GM18498 (cell line): Measurements from ENCODE around the gene KPTN.

Experiments
- ATAC-seq: cut with Tn5 transposase; IDR thresholded peaks from one replicate; pipeline ENCODE4 v1.9.1; 2021; ENCODE audit warnings: mild to moderate bottlenecking, moderate library complexity; ENCODE audit not compliant: unreplicated experiment

KPTN gene

DNA sequence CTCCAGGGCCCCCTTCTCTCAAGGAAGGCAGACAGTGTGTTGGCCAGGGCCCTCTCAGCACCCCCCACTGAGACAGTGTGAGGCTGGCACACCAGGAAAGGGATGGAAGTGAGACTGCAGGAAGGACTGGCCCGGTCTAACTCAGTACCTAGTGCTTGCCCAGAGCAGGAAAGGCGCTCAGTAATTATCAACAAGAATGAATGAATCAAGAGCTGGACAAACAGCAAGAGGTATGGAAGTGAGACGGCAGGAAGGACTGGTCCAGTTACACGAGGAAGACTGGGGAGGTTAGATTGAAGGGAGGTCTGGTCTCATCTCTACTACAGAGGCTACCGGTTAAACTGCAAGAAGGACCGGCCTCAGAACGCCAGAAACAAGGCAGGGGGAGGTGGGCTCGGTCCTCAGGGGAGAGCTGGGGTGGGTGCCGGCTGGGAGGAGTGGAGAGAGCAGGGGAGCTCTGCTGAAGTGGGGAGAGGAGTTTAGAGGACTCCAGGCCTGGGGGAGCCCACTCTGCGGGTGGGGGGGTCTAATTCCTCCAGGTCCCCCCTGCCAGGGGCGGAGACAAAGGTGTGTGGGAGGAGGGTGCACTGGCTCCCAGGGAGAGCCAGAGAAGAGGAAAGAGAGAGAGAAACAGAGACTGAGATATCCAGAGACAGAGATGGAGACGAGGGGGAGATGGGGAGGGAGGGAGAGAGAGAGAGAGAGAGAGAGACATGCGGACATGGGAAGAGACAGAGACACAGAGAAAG lies 13.4 kb downstream of the KPTN start:
- no peak for ATAC-seq

DNA sequence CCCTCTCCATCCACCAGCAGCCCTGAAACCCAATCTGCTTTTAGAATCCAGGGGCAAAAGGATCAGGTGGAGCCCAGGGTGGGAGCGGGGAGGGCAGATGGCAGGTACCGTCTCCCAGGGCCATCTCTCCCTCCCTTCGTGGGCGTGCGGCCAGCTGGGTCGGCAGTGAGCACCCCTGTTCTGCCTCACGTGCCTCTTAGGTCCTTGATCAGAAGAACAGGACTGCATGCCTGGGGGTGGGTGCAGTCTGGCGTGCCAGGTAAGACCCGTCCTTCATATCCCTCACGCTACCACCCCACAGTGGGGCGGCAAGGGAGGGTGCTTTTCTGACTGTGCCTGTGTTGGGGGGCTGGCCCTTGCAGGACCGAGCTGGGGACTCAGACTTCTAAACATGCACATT lies 14.3 kb downstream of the KPTN start:
- ATAC-seq: no peak

DNA sequence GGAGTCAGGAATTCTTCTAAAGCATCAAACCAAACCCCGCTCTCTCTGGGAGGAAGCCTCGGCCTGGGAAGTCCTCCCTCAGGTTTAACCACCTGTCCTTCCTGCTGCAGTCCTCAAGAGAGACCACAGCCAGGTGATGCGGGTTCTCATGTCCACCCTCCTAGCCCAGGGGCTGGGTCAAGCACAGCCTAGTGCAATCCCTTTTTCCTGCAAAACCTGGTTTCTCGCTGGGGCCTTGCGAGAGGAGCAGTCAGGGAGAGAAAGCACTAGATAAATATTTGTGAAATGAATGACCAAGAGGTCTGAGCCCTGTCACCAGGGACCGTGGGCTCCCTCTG lies 14.7 kb downstream of the KPTN start:
- no peak for ATAC-seq

DNA sequence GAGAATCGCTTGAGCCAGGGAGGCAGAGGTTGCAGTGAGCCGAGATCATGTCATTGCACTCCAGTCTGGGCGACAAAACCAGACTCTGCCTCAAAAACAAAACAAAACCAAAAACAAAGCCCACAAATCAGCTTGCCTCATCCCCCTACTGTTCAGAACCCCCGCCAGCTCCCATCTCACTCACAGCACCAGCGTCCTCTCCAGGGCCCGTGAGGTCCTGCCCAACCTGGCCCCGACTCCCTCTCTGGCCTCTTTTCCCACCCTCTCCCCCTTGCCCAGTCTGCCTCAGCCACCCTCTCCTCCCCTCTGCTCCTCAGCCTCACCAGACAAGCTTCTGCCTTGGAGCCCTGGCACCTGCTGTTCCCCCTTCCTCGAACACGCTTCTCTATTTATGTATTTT lies 16.1 kb downstream of the KPTN start:
- ATAC-seq: no peak

DNA sequence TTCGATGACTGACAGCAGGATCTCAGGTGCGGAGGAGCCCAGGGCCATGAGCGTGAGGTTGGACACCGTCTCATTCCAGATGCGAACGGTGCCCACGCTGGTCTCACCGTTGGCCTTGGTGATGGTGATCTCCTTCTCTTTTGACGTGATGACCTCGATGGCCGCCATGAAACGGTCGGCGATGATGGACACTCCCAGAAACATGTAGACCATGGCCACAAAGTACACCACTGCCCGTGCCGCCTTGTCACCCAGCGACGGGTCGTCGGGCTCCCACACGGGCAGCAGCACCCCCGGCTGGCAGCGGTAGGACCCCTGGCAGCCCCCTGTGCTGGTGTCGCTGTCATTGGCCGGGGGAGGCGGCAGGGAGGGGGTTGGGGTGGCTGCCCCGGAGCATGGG lies 18.1 kb downstream of the KPTN start:
- ATAC-seq: no peak

DNA sequence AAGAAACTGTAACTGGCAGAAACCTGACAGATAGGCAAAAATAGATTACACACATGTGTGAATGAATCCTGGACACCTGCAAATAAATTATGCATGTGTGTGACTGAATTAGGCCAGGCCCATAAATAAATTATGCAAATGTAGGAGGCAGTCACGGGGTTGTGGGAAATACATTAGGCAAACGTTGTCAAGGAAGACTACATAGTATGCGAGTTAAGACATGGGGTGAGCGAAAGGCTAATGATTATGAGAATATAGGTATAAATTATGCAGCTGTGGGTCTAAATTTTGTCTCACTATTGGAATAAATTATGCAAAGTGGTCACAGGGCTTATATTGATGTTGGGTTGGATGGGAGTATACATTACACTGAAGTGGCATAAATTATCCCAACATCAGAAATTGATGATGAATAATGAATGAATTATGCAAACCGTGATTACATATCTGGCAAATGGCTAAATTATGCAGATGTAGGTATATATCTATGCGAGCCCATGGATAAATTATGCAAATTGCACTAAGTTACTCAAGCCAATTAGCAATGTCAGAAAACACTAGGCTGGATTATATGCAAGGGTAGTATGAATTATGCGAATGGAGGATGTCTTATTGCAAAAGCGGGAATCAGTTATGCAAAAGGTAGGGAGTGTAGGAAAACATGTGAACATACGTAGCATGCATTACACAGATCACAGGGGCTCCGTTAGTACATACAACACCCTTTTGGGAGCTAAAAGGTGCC lies 19.2 kb downstream of the KPTN start:
- ATAC-seq: no peak

DNA sequence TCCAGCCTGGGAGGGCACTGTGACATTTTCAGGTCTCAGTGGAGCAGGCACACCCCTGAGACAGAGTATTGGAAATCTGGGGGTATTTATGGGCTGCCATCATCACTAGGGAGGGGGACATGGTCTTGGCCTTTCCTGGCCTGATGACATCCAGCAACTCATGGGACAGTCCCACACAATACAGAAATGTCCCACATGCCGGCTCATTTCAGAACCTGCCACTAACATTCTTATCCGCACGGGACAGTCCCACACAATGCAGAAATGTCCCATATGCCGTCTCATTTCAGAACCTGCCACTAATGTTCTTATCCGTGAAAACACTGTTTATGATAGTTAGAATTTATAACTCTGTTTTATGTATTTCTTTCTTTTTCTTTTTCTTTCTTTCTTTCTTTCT lies 22.1 kb downstream of the KPTN start:
- no peak for ATAC-seq

- ATAC-seq: no peak
These were observed 24.5 kb downstream of the KPTN start for GRCh38 chr19:47459477-47459876.

DNA sequence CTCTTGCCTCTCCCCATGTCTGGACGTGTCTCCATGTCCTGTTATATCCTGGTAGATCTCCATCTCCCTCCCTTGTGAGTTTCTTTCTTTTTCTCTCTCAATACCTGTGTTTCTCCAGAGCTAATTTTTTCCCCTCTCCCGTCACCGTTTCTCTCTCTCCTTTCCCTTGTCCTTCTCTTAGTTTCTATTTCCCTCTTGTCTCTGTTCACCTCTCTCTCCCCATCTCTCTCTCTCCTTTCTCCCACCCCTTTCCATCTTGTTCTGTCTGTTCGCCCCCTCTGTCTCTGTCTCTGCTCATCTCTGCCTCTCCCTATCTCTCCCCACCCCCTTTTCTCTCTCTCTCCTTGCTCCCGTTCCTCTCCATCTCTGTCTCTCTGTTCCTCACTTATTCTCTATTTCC lies 25.3 kb downstream of the KPTN start:
- ATAC-seq: no peak

GRCh38 chr19:47456721-47457474 lies 27.1 kb downstream of the KPTN start:
- no peak for ATAC-seq

DNA sequence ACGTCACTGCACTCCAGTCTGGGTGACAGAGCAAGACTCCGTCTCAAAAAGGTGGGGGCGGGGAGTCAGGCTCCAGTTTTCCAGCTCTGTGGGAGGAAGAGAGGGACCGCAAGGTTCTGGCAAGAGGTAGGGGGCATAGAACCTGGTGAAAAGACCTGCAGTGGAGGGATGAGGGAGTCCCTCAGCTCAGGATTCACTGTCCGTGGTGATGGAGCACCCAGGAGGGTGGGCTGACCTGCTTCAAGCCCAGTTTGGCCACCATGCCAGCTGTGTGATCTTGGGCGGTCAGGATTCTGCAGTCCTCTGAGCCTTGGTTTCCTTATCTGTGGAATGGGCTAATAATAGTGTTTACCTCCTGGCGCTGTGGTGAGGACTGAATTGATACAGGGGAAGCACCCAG lies 33.5 kb downstream of the KPTN start:
- ATAC-seq: no peak

DNA sequence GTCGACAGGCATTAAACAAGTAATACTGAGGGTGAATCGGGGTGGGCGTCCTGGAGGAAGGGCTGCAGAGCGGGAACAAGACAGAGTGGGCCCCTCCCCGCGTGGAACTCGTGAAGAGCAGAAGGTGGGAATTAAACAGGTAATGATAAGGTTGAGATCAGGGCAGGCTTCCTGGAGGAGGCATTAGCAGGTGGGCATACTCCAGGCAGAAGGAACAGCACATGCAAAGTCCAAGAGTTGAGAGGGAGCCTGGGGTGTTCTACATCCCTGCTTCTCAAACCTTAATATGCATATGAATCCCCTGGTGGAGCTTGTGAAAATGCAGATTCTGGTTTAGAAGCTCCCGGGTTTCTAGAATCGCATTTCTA lies 35.7 kb downstream of the KPTN start:
- no peak for ATAC-seq

GRCh38 chr19:47447470-47448359 lies 36.3 kb downstream of the KPTN start:
- ATAC-seq: no peak

- no peak for ATAC-seq
These were observed 37.2 kb downstream of the KPTN start for GRCh38 chr19:47446534-47447469.

DNA sequence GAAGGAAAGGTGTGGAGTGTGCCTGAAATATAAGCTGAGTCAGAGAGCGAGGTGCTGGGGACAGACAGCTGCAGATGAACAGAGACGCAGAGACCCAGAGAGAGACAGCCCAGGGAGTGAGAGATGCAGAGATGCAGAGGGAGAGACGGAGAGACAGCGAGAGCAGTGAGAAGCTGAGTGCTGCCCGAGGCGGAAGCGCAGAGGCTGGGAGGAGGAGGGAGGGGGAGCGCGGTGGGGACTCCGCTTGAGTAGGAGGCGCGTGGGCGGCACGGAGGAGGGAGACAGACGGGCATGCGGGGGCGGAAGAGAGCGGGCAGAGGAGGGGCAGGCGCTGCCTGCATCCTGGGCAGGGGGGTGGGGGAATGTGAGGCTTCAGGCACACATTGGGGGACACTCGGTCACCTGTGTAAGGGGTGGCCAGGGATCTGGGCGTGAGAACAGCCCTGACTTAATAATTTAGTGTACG lies 38.0 kb downstream of the KPTN start:
- ATAC-seq: no peak

DNA sequence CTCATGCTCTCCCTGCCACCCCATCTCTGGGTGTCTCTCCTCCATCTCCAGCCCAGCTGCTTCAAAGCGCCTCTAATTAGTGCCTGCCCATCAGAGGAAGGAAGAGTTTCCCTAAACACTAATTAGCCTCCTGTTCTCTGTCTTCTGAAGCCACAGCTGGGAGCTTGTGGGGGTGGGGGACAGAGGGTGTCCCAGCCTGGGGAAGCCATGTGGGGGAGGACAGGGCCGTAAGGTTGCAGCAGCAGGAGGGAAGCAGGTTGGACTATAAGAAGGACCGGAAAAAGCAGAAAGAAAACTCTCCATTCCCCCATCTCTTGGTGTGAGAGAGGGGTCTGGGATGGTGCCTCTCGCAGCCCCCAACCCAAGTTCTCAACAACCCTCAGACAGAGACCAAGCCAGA lies 38.5 kb downstream of the KPTN start:
- no peak for ATAC-seq

DNA sequence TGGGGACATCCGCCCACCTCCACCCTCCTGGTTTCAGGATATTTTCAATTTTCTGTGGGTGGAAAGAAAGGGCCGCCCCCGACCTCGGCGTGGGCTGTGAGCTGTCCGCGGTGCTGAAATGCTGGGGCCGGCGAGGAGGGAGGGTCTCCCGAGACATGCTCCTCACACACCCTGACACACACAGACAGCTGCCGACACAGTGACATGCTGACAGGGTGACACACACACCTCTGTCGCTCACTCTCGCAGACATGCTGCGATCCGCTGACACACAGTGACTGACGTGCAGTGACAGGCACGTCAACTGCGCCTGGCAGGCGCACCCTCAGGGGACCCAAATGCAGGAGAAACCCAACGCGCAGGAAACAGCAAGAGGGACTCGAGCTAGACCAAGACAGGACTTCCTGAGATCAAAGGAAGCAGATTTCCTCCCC lies 39.6 kb downstream of the KPTN start:
- ATAC-seq: no peak

- no peak for ATAC-seq
These were observed 40.7 kb downstream of the KPTN start for GRCh38 chr19:47443331-47443730.

GRCh38 chr19:47438793-47439220 lies 45.2 kb downstream of the KPTN start:
- no peak for ATAC-seq

GRCh38 chr19:47437500-47437899 lies 46.5 kb downstream of the KPTN start:
- no peak for ATAC-seq
